ENCODE measurements around the gene UTF1. TPM values are rescaled to one million over a fixed set of nuclear protein-coding genes. Genes with fewer than 3 reads are reported as not detected.

Gene UTF1
- total and polyA plus RNA-seq, 2 of the 8 experiments (the other 6 are each of a cell fraction or from before 2014, with no cell fraction given) = 0.47 to 21.8 TPM

DNA sequence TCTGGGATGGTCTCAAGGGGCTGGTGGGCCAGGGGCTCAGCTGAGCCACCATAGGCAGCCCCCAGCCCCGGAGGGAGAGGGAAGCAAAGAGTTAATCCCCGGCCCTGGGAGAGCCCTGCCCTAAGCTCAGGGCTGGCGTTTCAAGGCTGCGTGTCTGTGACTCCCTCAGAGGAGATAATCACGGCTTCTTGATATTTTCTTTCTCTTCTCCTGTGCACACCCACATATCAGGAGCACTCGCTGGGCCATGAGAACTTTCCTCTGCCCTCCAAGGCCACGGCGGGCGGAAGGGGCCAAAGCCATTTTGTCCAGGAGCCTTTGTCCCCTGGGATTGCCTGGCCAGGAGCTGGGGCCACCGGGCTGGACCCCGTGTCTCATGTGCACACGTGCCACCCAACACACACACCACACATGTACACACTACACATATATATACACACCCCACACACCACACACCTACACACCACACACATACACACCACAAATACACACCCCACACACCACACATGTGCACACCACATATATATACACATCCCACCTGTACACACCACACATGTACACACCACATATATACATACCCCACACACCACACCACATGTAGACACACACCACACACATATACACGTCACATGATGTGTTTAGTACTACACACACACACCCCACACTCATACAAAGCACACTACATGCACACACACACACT lies 24.6 kb downstream of the UTF1 start:
- no peak overlapping the region for H3K4me2 ChIP-seq (ENCODE audit: insufficient read depth in 1 of 2, low read depth in 2 of 2, low read length in 2 of 2)
- no peak overlapping the region for H3K23ac ChIP-seq (ENCODE audit: insufficient read length)
- ChIA-PET CTCF (ENCODE audit: partially characterized antibody) (interaction anchor here (0.9 to 1.3 kb wide), 3 partner anchors 15 to 59 kb away, joined by 3 to 4 read pairs (median 4); no protein-coding TSS in a partner anchor), POLR2A (ENCODE audit: partially characterized antibody) (interaction anchor here (1.2 to 1.5 kb wide), 2 partner anchors 9 to 24 kb away, joined by 3 to 4 read pairs; no protein-coding TSS in a partner anchor)
- no peaks in the 10 kb centered on the region for H3K36me3 ChIP-seq (ENCODE audit: control insufficient read depth in 2 of 4, insufficient read depth in 4 of 4, low read length in 3 of 4)
- H4K91ac ChIP-seq (replicated peaks; ENCODE audit: insufficient read length, low read length) = no peak overlapping the region
- H3K9ac ChIP-seq (replicated peaks in 1 of 4; ENCODE audit: extremely low read depth in 1 of 4, low read depth in 3 of 4, low read length in 3 of 4) = no peak overlapping the region
- no peak overlapping the region for H2AFZ ChIP-seq (ENCODE audit: low read length)
- WGBS, 2 experiments (ENCODE audit: extremely low coverage in 1 of 2, insufficient coverage in 1 of 2, insufficient read length in 1 of 2, insufficient replicate concordance in 2 of 2, low coverage in 1 of 2, low lambda C conversion rate in 2 of 2, missing lambda C conversion rate in 1 of 2) = 91% methylated on average over 12 of the region's 13 CpGs; no CpG with 5 or more reads in 1 of the 2 experiments
- H3K14ac ChIP-seq (ENCODE audit: insufficient read length) = no peak overlapping the region
- FAIRE-seq (no peak), DNase-seq (ENCODE audit: low read depth in 1 of 2, low spot score in 2 of 2) (no peak)
- 0 out of 2 replicates have a peak, but pooled peaks cover 1% of the 10 kb centered on the region for H3K23me2 ChIP-seq (ENCODE audit: low read depth, low read length)
- no peaks in the 10 kb centered on the region for H3K9me3 ChIP-seq (ENCODE audit: insufficient read depth in 2 of 2, low read depth in 1 of 2, low read length in 1 of 2)
- H3K56ac ChIP-seq (replicated peaks; ENCODE audit: insufficient read length, low read depth, low read length) = no peak overlapping the region
- H2BK20ac ChIP-seq (ENCODE audit: low read length) = no peak overlapping the region
- no peak overlapping the region for H3K27ac ChIP-seq (ENCODE audit: low read depth, low read length)
- no peaks in the 10 kb centered on the region for H3K79me2 ChIP-seq (ENCODE audit: control insufficient read depth in 1 of 2, insufficient read depth in 2 of 2, low read length in 2 of 2)
- H4K20me1 ChIP-seq (replicated peaks in 1 of 2; ENCODE audit: control insufficient read depth in 1 of 2, insufficient read depth in 2 of 2, low read length in 2 of 2) = peaks cover 0 to 4% of the 10 kb centered on the region in 2 experiments
- H2BK12ac ChIP-seq (ENCODE audit: low read depth, low read length) = 0 out of 2 replicates have a peak overlapping the region, but pooled peaks have one; percentile 35
- H2BK120ac ChIP-seq (replicated peaks; ENCODE audit: low read depth, low read length) = no peak overlapping the region
- H3K4me1 ChIP-seq (replicated peaks in 1 of 4; ENCODE audit: control insufficient read depth in 3 of 4, insufficient read depth in 4 of 4, low read length in 3 of 4) = peaks cover 0 to 13% (median 6%) of the 10 kb centered on the region in 4 experiments; a peak in 5 of 7 replicates
- no peaks in the 10 kb centered on the region for H3K79me1 ChIP-seq (ENCODE audit: low read depth, low read length)
- H3K18ac ChIP-seq (ENCODE audit: extremely low read depth, low read length) = no peak overlapping the region
- H3K27me3 ChIP-seq (replicated peaks in 1 of 4; ENCODE audit: control insufficient read depth in 3 of 4, extremely low read depth in 1 of 4, insufficient read depth in 3 of 4, low read length in 3 of 4) = no peaks in the 10 kb centered on the region; a peak in 1 of 7 replicates
- no peak overlapping the region for H2BK15ac ChIP-seq (ENCODE audit: low read length)
- H3K4me3 ChIP-seq (ENCODE audit: extremely low read depth in 1 of 4, insufficient read depth in 2 of 4, low read depth in 3 of 4, low read length in 4 of 4) = no peak overlapping the region
- H4K8ac ChIP-seq (ENCODE audit: extremely low read depth, insufficient read depth, low read length) = no peak overlapping the region; the same call in 1 of the 2 replicates
- H2BK5ac ChIP-seq (ENCODE audit: low read depth, low read length) = no peak overlapping the region
- H4K5ac ChIP-seq (ENCODE audit: insufficient read length, low read depth, low read length) = no peak overlapping the region
- peak overlapping the region; percentile 78 for H3K4ac ChIP-seq (replicated peaks; ENCODE audit: insufficient read length, low read depth, low read length)
- no peak overlapping the region for H2AK5ac ChIP-seq (ENCODE audit: low read depth, low read length)
- TF ChIP-seq SP2 (IDR thresholded peaks at IDR 0.05; ENCODE audit: low read length) (no peak), SAP30 (IDR thresholded peaks at IDR 0.05; ENCODE audit: insufficient read depth, insufficient replicate concordance, low read length) (no peak), TEAD4 (IDR thresholded peaks at IDR 0.05; ENCODE audit: low read depth, low read length) (no peak), CHD1 (IDR thresholded peaks at IDR 0.05; ENCODE audit: low read depth, low read length) (no peak), SUZ12 (IDR thresholded peaks at IDR 0.05; ENCODE audit: low read length) (no peak), NANOG (IDR thresholded peaks at IDR 0.05; ENCODE audit: insufficient read depth, low read depth, low read length, poor library complexity, severe bottlenecking) (no peak), BCL11A (IDR thresholded peaks at IDR 0.05; ENCODE audit: low read depth in 2 of 2, low read length in 2 of 2) (no peak)
- TF ChIP-seq, protein P1, sequence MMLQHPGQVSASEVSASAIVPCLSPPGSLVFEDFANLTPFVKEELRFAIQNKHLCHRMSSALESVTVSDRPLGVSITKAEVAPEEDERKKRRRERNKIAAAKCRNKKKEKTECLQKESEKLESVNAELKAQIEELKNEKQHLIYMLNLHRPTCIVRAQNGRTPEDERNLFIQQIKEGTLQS (IDR thresholded peaks at IDR 0.05; ENCODE audit: insufficient read depth, low read depth, low read length) = no peak
- TF ChIP-seq, protein P2, sequence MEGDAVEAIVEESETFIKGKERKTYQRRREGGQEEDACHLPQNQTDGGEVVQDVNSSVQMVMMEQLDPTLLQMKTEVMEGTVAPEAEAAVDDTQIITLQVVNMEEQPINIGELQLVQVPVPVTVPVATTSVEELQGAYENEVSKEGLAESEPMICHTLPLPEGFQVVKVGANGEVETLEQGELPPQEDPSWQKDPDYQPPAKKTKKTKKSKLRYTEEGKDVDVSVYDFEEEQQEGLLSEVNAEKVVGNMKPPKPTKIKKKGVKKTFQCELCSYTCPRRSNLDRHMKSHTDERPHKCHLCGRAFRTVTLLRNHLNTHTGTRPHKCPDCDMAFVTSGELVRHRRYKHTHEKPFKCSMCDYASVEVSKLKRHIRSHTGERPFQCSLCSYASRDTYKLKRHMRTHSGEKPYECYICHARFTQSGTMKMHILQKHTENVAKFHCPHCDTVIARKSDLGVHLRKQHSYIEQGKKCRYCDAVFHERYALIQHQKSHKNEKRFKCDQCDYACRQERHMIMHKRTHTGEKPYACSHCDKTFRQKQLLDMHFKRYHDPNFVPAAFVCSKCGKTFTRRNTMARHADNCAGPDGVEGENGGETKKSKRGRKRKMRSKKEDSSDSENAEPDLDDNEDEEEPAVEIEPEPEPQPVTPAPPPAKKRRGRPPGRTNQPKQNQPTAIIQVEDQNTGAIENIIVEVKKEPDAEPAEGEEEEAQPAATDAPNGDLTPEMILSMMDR (IDR thresholded peaks at IDR 0.05; ENCODE audit: control extremely low read depth in 1 of 3, insufficient read depth in 1 of 3, low read depth in 1 of 3, low read length in 3 of 3) = no peak
